Measurements from ENCODE around the gene KRT27. TPM values are rescaled to one million over a fixed set of nuclear protein-coding genes. Genes with fewer than 3 reads are reported as not detected.
"Not testable (repeated sequence)": the region's sequence is repeated elsewhere in the genome, so short reads cannot be mapped to it uniquely, and the experiment has no call there.

The KRT27 gene
- total RNA-seq, 1 donor from 2014 or later, result not detected

DNA sequence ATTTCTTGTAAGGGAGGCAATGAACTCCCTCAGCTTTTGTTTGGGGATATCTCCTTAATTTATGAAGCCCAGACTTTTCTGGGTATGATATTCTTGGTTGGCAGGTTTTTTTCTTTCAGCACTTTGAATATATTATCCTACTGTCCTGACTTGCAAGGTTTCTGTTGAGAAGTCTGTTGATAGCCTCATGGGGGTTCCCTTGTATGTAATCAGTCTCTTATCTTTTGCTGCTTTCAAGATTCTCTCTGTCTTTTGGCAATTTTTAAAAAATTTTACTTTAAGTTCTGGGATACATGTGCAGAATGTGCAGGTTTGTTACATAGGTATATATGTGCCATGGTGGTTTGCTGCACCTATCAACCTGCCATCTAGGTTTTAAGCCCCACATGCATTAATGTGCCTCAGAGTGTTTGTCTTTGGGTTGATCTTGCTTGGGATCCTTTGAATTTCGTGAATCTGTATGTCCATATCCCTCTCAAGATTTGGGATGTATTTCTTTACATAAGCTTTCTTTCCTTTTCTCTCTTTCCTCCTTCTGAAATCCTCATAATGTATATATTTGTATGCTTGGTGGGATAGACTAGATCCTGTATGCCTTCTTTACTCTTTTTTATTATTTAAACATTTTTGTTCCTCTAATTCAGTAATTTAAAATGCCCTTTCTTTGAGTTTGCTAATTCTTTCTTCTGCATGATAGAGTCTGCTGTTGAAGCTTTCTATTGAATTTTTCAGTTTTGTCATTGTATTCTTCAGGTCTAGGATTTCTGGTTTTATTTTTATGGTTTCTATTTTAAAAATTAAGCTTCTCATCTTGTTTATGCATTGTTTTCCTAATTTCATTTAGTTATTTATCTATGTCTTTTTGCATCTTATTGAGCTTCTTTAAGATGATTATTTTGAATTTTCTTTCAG lies 22.0 kb downstream of the KRT27 start:
- DNase-seq (ENCODE audit: extremely low read depth, low read depth, low spot score), result no peak

DNA sequence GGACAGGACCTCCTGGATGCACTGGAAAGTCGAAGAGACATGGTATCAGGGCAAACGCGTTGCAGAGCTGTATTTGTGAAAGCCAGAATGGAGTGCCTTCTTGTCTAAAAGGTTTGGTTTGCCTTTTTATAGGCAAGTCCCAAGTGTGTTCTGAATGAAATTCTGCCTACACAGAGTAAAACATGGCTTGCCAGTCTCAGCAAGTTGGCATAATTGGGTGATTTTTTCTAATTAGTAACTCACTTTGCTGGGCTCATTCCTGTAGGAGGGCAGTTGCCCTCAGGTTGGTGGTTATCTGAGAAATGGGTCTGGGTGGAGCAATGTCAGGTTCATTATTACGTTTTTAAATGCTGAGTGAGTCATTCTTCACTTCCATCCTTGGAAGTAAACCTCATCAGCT lies 27.1 kb downstream of the KRT27 start, which contains the start of gene KRT25:
KRT25 (minus strand) TSS at position 101 of the 400 bp plus-strand sequence; CDS start at position 41, 60 bp downstream.
- DNase-seq (ENCODE audit: extremely low read depth, low read depth, low spot score), result no peak

DNA sequence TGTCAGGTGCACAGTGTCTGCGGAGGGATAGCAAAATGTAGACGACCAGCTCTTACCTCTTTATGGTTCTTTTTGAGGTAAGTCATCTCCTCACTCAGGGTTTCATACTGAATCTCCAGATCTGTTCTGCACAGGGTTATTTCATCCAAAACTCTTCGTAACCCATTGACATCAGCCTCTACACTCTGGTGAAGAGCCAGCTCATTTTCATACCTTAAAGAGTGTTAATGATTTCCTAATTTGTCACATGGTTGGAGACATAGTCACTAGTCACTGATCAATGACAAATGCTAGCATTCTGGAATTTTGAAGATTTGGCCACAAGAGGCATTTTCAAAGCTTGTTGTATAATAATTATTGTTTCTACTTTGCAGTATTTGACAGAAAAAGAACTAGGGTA lies 28.5 kb downstream of the KRT27 start:
- DNase-seq (ENCODE audit: extremely low read depth, low read depth, low spot score), result no peak

DNA sequence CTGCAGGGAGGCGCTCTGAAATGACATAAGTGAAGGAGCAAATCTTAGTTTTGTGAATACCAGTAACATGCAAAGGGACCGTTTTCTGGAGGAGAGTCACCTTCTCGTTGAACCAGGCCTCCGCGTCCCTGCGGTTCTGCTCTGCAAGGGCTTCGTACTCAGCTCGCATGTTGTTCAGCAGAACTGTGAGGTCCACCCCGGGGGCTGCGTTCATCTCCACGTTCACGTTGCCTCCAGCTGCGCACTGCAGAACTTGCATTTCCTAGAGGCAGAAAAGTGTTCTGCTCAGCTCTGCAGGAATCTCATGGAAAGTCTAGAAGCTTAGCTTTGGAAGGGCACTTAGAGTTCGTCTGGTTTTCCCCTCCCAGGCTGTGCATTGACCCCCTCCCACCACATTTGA lies 31.3 kb downstream of the KRT27 start:
- no peak for DNase-seq (ENCODE audit: extremely low read depth, low read depth, low spot score)

DNA sequence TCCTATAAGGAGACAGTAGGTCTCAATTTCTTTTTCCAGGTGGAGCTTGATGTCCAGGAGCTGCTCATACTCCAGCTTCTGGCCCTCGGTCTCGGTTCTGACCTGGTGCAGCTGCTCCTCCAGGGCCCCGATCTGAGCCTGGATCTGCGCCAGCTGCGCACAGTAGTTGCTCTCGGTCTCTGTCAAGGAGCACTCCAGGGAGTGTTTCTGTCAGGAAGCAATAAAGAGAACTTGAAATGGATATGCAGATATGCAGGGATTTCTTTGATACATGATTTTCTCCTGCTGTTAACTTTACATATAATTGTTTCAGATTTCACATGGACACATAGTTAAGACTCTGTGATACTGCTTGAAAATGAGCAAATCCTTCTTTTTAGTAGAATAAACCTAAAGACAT lies 32.0 kb downstream of the KRT27 start:
- no peak for DNase-seq (ENCODE audit: extremely low read depth, low read depth, low spot score)

DNA sequence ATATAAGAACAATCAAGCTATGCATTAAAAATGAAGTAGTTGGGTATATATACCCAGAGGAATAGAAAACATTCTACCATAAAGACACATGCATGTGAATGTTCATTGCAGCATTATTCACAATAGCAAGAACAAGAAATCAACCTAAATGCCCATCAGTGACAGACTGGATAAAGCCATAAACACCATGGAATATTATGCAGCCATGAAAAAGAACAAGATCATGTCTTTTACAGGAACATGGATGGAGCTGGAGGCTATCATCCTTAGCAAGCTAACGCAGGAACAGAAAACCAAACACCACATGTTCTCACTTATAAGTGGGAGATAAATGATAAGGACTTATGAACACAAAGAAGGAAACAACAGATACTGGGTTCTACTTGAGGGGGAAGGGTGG lies 33.7 kb downstream of the KRT27 start:
- DNase-seq (ENCODE audit: extremely low read depth, low read depth, low spot score), result not testable (repeated sequence)

DNA sequence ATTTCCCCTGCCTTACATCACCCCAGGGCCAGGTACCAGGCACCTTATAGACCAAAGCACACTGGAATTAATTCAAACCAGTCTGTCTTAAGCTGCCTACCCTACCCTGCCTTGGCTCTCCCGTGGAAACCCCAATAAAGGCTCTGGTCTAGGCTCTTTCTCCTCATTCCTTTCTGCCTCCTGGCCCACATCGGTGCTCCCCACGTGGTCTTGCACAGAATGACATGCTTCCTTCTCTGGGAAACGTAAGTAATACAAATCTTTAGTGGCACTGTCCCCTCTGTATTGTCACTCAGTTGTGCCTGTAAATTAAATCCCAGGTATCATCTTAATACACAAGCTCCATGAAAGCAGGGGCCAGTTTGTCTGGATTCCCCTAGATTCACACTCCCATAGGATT lies 43.8 kb downstream of the KRT27 start:
- no peak for DNase-seq (ENCODE audit: extremely low read depth, low read depth, low spot score)

DNA sequence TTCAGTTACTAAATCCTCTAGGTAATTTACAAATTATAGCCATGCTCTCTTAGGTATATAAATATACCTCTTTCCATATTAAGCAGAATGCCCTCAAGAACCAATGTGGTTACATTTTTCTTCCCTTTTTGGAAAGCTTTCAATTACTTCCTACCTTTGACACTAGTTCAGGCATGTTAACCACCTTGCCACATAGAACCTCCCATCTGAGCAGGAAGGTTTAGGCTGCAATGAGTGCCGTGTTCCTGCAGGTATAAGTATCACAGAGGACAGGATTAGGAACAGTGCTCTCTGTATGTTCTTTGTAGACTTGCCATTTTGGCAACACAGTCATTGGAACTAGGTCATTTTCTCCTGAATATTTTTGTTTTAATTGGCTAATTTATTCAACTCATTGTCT lies 47.3 kb downstream of the KRT27 start:
- DNase-seq (ENCODE audit: extremely low read depth, low read depth, low spot score), result no peak

DNA sequence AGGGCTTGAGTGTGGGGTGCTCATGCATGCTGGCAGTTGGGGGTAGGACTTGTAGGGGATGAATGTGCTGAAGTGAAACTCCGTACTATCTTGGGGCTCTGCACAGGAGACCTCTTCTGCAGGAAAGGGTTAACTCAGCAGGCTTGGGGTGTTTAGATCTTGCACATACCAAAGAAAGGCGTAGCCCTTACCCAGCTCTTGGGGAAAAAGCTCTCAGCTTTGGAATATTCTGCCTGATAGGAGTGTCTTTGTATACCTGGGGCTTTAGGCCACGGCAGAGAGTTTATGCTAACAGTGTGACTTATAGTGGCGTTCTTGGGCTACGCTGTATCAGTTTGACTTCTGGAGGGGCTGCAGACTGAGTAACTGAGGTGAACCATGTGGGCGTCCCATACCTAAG lies 48.3 kb downstream of the KRT27 start:
- no peak for DNase-seq (ENCODE audit: extremely low read depth, low read depth, low spot score)

DNA sequence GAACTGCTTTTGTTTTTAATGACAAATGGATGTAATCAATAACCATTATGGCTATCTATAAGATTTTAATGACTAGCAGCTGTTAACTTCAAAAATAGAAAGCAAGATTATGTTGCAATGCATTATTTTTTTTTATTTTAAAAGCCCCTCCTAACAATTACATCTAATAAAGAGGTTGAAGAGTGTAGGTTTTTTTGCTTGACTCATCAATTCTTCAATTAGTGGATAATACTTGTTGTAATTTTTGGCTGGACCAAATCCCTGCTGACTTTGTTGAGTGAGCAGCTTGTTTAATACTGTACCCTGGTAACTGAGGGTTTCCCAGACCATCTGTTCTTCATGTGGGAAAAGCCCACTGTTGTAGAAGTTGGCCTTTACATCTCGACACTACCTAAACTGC lies 51.4 kb downstream of the KRT27 start:
- no peak for DNase-seq (ENCODE audit: extremely low read depth, low read depth, low spot score)

DNA sequence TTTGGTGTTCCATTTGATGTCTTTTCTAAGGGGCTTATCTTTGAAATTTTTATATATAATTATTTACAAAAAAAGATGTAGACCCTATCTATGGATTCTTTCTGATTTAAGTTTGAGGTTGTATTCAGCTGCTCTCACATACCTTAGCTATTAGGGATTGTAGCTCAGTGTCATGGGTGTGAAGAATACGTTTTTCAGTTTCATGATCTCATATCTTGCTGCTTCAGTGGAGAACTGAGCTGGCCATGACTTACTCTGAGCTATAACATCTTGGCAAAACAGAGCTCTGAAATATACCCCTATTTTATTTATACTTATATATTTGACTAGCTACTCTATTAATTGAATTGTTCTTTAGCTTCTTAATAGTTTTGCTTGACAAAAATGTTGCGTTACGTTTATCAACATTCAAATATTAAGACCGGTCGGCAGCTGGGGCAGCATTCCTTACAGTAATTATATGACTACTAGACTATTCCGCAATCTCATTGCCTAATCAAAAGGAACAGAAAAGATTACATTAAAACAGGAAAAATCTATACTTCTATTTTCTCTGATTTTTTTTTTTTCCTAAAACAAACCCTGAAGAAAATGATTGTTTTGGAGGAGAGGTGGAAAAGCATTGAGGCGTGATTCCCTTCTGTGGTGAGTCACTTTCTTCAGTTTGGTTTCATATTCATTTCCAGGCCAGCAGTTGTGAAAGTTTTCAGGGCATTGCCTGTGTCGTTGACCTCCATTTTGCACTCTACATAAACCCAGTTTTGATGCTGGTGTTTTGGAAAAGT lies 54.7 kb downstream of the KRT27 start:
- DNase-seq (ENCODE audit: extremely low read depth, low read depth, low spot score), result no peak

DNA sequence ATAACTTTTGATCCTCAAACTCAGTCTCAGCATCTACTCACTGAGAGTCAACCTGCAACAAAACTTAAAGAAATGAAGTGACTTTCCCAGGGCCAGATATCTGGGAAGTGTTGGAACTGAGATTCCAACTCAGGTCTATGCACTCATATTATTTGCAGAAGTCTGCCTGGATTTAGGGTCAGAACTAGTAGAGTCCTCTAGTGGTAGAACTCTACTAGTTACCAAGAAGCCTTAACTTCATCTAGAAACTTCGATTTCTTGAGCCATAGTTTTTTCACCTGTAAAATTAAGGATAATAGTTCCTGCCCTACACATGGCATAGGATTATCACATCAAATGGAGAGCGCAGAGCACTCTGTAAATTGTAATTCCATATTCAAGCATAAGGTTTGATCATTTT lies 55.4 kb downstream of the KRT27 start:
- no peak for DNase-seq (ENCODE audit: extremely low read depth, low read depth, low spot score)

Other genes with a start within 250 kb of the KRT27 start
- gene CCR7, start 217.1 kb downstream of the KRT27 start, total RNA-seq, result 0.05 TPM in 1 of 2 replicates, not detected in the other
- gene SMARCE1, start 134.7 kb downstream of the KRT27 start, total RNA-seq, result 104 and 106 TPM in 2 replicates
- not detected in 2 replicates for gene KRT222, start 117.4 kb downstream of the KRT27 start, total RNA-seq
- not detected in 2 replicates for gene KRT24, start 78.8 kb downstream of the KRT27 start, total RNA-seq
- gene KRT25, start 27.2 kb downstream of the KRT27 start, total RNA-seq, result not detected in 2 replicates
- gene KRT26, start 10.3 kb downstream of the KRT27 start, total RNA-seq, result not detected in 2 replicates
- not detected in 2 replicates for gene KRT28, start 17.4 kb upstream of the KRT27 start, total RNA-seq
- 18.2 and 24.8 TPM in 2 replicates for gene KRT10, start 40.1 kb upstream of the KRT27 start, total RNA-seq
- gene KRT12, start 84.7 kb upstream of the KRT27 start, total RNA-seq, result not detected in 2 replicates
- gene KRT20, start 102.7 kb upstream of the KRT27 start, total RNA-seq, result not detected in 2 replicates
- gene KRT23, start 155.1 kb upstream of the KRT27 start, total RNA-seq, result not detected in 2 replicates
- not detected in 2 replicates for gene KRT39, start 184.4 kb upstream of the KRT27 start, total RNA-seq
- not detected in 2 replicates for gene KRT40, start 201.8 kb upstream of the KRT27 start, total RNA-seq
- not detected in 2 replicates for gene KRTAP3-3, start 211.6 kb upstream of the KRT27 start, total RNA-seq
- gene KRTAP3-2, start 217.4 kb upstream of the KRT27 start, total RNA-seq, result not detected in 2 replicates
- not detected in 2 replicates for gene KRTAP3-1, start 226.6 kb upstream of the KRT27 start, total RNA-seq
- 0.29 and 0.82 TPM in 2 replicates for gene KRTAP1-5, start 244.7 kb upstream of the KRT27 start, total RNA-seq
- gene KRTAP1-4, start 247.6 kb upstream of the KRT27 start, total RNA-seq, result not detected in 2 replicates

All from glomerular endothelial cell (primary cell).